GM12872 (cell line): ENCODE results near the gene ITPRIPL1.

Experiments used
- CTCF ChIP-seq: IDR thresholded peaks from 3 replicates; pipeline ENCODE4 v1.5.1; 2011; ENCODE audit warnings: low read depth, mild to moderate bottlenecking, low read length, moderate library complexity; ENCODE audit not compliant: insufficient read depth

Gene ITPRIPL1

GRCh38 chr2:96336104-96336775 is 11.1 kb downstream of the ITPRIPL1 start:
- no peak for TF ChIP-seq CTCF

GRCh38 chr2:96336873-96337272 is 11.8 kb downstream of the ITPRIPL1 start:
- no peak for TF ChIP-seq CTCF

GRCh38 chr2:96340493-96341414 is 15.6 kb downstream of the ITPRIPL1 start:
- TF ChIP-seq CTCF = no peak

GRCh38 chr2:96341641-96342040 is 16.5 kb downstream of the ITPRIPL1 start:
- no peak for TF ChIP-seq CTCF

GRCh38 chr2:96342085-96342484 is 17.0 kb downstream of the ITPRIPL1 start:
- TF ChIP-seq CTCF = no peak

GRCh38 chr2:96344011-96344410 is 18.9 kb downstream of the ITPRIPL1 start:
- no peak for TF ChIP-seq CTCF

GRCh38 chr2:96345438-96345837 is 20.3 kb downstream of the ITPRIPL1 start:
- peak; percentile 26; the same call in 1 of the 3 replicates for TF ChIP-seq CTCF
